ENCODE measurements around the gene NAT9. TPM values are rescaled to one million over a fixed set of nuclear protein-coding genes. Genes with fewer than 3 reads are reported as not detected.
A peak's percentile ranks its signal among the peaks of the same experiment; 100 is the strongest.

The NAT9 gene
- total RNA-seq, 3 donors from 2014 or later: 35.8 to 40.6 (median 39.8) TPM

- Histone ChIP-seq H3K36me3 (ENCODE audit: low read depth) (no peaks in the 10 kb centered on the region), H3K9me3 (no peaks in the 10 kb centered on the region), H3K4me1 (ENCODE audit: low read depth) (peaks cover 51% of the 10 kb centered on the region), H3K4me3 (no peak overlapping the region)
- no peak for TF ChIP-seq CTCF (IDR thresholded peaks at IDR 0.05)
- ATAC-seq (no peak), DNase-seq (no peak)
- intact Hi-C loops (cut with DNase I, micrococcal nuclease): no loop called here
Measured at GRCh38 chr17:74754832-74755231, 21.3 kb downstream of the NAT9 start.

DNA sequence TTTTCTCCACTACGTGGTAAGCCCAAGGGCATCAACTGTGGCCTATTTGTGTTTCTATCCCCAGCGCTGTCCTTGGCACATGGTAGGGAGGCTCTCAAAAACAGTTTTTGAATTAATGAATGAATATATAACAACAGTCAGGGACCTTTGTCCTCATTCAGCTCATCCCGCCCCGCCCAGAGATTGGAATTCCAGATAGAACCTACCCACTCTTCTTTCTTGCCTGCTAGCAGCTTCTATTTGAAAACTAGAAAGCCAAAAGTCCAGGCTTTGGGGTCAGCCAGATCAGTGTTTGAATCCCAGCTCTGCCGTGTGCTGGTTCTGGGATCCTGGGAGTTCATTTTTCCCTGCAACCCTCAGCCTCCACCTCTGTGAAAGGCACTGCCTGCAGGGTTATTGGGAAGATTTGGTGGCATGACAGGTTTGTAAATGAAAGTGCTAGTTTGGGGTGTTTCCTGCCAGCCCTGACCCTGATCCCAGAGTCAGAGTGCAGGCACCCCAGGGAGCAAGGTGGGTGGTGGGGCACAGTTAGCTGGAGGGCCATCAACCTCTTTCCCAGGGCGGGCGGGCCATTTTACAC is 23.2 kb downstream of the NAT9 start:
- Histone ChIP-seq H3K4me3 (no peak overlapping the region), H3K9me3 (no peaks in the 10 kb centered on the region), H3K36me3 (ENCODE audit: low read depth) (no peaks in the 10 kb centered on the region), H3K4me1 (ENCODE audit: low read depth) (peaks cover 34% of the 10 kb centered on the region)
- intact Hi-C loops (cut with DNase I, micrococcal nuclease): no loop called here
- no peak for DNase-seq
- TF ChIP-seq CTCF (IDR thresholded peaks at IDR 0.05): no peak
- ATAC-seq: no peak

GRCh38 chr17:74752415-74752814 is 23.7 kb downstream of the NAT9 start:
- DNase-seq (no peak), ATAC-seq (no peak)
- TF ChIP-seq CTCF (IDR thresholded peaks at IDR 0.05): no peak
- Histone ChIP-seq H3K36me3 (ENCODE audit: low read depth) (no peaks in the 10 kb centered on the region), H3K4me3 (no peak overlapping the region), H3K9me3 (no peaks in the 10 kb centered on the region), H3K4me1 (ENCODE audit: low read depth) (peaks cover 34% of the 10 kb centered on the region)
- intact Hi-C loops (cut with DNase I, micrococcal nuclease): no loop called here

DNA sequence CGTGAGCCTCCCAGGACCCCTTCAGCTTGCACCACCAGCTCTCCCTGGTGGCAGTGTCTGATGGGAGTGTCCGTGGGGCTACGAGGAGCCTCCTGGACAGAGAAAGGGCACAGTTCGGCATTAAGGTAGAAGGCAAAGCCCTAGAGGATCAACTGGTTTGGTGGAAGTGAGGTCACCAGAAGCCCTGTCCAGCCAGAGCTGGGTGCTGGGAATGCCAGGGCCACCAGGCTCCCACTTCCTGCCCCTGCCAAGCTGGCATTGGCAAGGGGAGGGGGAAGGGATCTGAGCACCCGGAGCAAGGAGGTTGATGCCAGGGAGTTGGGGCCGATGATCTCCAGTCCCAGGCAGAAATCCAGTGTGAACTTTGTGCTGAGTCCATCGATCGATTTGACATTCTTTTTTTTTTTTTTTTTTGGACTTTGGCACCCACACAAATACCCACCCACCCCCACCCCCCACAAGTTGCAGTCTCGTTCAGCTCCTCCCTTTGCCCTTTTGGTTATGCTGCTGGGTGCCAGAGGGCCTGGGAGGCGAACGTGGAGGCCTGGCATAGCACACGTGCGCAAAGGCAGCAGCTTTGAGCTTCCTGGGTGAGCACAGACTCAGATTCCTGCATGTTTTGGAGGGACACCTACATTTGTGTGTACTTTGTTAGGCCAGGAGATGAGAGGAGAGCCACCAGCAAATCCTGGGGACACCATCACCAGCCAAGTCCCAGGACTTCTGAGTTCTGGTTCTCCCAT is 25.6 kb downstream of the NAT9 start:
- TF ChIP-seq CTCF (IDR thresholded peaks at IDR 0.05): no peak
- no peaks in the 10 kb centered on the region for H3K36me3 ChIP-seq (ENCODE audit: low read depth)
- peak in 2 of 3 donors; percentile 66 to 75 for DNase-seq
- intact Hi-C loops (cut with DNase I, micrococcal nuclease): no loop called here
- peaks cover 31% of the 10 kb centered on the region for H3K4me1 ChIP-seq (ENCODE audit: low read depth)
- no peak overlapping the region for H3K4me3 ChIP-seq
- ATAC-seq: peak; percentile 19
- H3K9me3 ChIP-seq: no peaks in the 10 kb centered on the region

DNA sequence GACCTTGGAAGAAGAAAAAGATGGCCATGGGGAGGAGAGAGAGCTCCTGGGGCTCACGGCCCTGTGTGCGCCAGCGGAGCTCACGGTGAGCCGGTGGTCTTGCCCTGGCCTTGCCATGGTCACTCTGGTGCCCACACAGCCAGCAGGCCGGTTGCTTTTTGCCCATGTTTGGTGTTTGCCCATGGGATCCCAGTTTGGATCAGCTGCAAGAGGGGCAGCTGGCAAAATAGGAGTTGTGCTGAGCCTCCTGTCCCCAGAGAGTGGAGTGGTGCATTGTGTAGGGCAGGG is 26.2 kb downstream of the NAT9 start:
- Histone ChIP-seq H3K4me1 (ENCODE audit: low read depth) (peaks cover 34% of the 10 kb centered on the region), H3K36me3 (ENCODE audit: low read depth) (no peaks in the 10 kb centered on the region), H3K4me3 (peak overlapping the region; percentile 94), H3K9me3 (no peaks in the 10 kb centered on the region)
- no peak for DNase-seq
- no peak for TF ChIP-seq CTCF (IDR thresholded peaks at IDR 0.05)
- no peak for ATAC-seq
- intact Hi-C loops (cut with DNase I, micrococcal nuclease): no loop called here

All from mucosa of descending colon (tissue), 3 donors.